ENCODE measurements around the gene SLC25A30.

DNA sequence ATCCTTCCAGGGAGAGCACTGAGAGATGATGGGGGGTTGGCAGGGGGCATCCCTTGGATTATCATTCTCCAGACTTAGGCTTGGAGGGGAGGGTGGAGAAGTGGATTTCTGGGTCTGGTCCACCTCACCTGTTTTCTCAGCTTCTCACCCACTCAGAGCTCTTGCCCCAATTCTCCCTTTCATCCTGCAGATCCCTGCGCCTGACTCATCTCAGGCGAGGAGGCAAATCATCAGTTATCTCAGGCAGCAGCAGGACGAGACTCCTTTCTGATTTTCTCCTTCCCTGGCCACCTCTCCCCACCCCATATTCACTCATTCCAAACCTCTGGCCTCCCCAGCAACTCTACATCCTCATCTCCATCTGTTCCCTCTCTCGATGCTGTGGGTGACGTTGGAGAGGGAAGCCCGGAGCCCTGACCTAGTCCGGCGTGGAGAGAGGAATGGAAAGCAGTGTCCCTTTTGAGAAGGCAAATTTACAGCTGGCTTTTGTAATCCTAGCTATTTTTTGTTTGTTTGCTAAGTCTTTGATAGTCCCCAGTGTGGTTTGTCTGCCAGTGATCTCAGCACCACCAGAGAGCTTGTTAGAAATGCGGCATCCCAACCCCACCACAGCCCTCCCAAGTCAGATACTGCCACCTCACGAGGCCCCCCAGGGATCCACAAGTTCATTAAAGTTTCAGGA lies 53.2 kb downstream of the SLC25A30 start:
- TF ChIP-seq CTCF (IDR thresholded peaks at IDR 0.05): no peak
- no peak for TF ChIP-seq POLR2A (IDR thresholded peaks at IDR 0.05)
- no peak for TF ChIP-seq EP300 (IDR thresholded peaks at IDR 0.05; ENCODE audit: low read depth)
- TF ChIP-seq POLR2AphosphoS5 (IDR thresholded peaks at IDR 0.05): no peak
